CD4-positive, alpha-beta T cell treated with Interleukin-15 for 4 hours (primary cell): ENCODE results near the gene INPP5A.
"Not testable (repeated sequence)": the region's sequence is repeated elsewhere in the genome, so short reads cannot be mapped to it uniquely, and the experiment has no call there.

Experiments used
- DNase-seq: peaks from one replicate; pipeline ENCODE4 v3.0.0-alpha.2; 2020; ENCODE audit warnings: low spot score

The INPP5A gene

DNA sequence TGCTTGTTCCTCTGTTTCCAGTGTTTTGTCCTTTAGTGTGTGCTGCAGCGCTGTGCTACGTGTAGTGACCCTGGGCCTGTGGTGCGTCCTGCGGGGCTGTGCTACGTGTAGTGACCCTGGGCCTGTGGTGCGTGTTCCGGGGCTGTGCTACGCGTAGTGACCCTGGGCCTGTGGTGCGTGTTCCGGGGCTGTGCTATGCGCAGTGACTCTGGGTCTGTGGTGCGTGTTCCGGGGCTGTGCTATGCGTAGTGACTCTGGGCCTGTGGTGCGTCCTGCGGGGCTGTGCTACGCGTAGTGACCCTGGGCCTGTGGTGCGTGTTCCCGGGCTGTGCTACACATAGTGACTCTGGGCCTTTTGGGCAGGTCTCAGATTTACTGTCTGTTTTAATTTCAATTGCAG is 60.1 kb downstream of the INPP5A start:
- DNase-seq, result no peak

DNA sequence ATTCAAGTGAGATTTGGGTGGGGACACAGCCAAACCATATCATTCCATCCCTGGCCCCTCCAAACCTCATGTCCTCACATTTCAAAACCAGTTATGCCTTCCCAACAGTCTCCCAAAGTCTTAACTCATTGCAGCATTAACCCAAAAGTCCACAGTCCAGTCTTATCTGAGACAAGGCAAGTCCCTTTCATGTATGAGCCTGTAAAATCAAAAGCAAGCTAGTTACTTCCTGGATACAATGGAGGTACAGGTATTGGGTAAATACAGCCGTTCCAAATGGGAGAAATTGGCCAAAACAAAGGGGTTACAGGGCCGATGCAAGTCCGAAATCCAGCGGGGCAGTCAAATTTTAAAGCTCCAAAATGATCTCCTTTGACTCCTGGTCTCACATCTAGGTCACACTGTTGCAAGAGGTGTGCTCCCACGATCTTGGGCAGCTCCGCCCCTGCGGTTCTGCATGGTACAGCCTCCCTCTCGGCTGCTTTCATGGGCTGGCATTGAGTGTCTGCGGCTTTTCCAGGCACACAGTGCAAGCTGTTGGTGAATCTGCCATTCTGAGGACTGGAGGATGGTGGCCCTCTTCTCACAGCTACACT is 61.5 kb downstream of the INPP5A start:
- not testable (repeated sequence) for DNase-seq

DNA sequence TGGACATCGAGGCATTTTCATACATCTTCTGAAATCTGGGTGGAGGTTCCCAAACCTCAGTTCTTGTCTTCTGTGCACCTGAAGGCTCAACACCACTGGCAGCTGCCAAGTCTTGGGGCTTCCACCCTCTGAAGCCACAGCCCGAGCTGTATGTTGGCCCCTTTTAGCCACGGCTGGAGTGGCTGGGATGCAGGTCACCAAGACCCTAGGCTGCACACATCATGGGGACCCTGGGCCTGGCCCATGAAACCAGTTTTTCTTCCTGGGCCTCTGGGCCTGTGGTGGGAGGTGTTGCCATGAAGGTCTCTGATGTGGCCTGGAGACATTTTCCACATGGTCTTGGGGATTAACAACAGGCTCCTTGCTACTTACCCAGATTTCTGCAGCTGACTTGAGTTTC is 62.1 kb downstream of the INPP5A start:
- DNase-seq, result no peak

DNA sequence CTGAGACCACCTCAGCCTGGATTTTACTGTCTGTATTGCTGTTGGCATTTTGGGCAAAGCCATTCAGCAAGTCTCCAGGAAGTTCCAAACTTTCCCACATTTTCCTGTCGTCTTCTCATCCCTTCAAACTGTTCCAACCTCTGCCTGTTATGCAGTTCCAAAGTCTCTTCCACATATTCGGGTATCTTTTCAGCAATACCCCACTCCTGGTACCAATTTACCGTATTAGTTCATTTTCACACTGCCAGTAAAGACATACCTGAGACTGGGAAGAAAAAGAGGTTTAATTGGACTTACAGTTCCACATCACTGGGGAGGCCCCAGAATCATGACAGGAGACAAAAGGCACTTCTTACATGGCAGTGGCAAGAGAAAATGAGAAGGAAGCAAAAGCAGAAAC is 62.8 kb downstream of the INPP5A start:
- no peak for DNase-seq

DNA sequence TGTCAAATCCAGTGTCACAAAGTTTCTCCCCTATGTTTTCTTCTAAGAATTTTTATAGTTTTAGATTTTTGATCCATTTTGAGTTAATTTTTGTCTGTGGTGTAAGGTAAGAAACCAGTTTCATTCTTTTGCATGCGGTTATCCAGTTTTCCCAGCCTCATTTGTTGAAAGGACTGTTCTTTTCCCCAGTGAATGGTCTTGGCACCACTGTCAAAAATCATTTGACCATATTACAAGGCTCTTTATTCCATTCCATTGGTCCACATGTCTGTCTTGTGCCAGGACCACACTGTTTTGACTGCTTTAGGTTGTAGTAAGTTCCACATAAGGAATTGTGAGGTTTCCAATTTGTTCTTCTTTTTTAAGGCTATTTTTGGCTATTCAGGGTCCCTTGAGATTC is 64.0 kb downstream of the INPP5A start:
- no peak for DNase-seq

DNA sequence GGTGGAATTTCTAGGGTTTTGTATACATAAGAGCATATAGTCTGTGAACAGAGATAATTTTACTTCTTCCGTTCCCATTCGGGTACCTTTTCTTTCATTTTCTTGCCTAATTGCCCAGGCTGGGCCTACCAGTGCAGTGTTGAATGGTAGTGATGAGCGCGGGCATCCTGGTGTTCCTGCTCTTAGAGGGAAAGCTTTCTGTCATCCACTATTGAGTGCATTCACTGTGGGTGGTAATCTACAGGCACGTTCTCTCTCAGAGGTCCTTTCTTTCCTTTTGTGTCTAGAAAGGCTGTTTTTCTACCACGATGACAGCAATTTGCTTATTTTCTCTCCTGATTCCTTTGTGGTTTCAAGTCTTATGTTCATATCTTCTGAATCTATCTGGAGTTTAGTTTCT is 65.0 kb downstream of the INPP5A start:
- DNase-seq, result no peak

DNA sequence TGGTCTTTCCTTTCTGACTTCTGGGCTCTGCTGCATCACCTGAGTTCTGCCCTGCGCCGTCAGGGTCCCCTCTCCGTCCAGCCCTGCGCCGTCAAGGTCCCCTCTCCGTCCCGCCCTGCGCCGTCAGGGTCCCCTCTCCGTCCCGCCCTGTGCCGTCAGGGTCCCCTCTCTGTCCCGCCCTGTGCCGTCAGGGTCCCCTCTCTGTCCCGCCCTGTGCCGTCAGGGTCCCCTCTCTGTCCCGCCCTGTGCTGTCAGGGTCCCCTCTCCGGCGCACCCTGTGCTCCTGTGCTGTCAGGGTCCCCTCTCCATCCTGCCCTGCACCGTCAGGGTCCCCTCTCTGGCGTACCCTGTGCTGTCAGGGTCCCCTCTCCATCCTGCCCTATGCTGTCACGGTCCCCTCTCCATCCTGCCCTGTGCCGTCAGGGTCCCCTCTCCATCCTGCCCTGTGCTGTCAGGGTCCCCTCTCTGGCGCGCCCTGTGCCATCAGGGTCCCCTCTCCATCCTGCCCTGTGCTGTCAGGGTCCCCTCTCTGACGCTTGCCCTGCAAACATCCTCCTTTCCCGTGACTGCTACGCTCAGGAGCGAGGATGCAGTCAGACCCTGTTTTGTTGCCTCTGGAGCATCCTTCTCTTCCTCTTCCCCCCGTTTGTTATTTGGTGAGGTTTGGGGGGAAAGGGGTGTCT is 66.4 kb downstream of the INPP5A start:
- no peak for DNase-seq

DNA sequence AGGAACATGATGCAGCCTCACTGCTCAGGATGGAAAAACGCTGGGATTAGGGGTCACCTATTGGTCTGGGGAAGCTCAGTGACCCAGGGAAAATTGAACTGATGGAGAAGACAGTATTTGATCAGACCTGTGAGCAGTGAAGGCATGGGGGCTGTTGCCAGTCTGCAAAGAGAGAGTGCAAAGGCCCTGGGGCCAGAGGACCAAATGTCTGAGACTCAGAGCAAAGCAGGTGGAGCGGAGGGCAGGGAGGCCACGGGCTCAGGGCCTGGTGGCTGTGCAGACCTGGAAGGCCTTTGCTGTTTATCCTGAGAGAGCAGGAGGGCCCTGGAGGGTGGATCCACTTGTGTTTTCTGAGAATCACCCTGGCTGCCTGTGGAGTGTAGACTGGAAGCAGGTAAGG is 67.1 kb downstream of the INPP5A start:
- no peak for DNase-seq

DNA sequence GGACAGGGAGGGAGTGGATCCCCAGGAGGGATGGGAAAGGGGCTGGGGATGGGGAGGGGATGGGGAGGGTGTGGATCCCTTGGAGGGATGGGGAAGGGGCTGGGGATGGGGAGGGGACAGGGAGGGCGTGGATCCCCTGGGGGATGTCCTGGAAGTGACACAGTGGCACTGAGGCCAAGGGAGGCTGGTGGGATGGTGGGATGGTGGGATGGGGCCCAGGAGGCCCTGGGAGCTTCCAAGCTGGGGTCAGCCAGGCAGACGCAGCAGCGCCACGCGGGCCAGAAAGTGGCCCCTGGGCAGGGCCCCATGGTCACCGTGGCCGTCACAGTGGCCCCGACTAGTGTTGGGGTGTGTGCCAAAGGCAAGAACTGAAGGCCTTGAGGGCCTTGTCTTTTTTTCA is 67.8 kb downstream of the INPP5A start:
- no peak for DNase-seq

DNA sequence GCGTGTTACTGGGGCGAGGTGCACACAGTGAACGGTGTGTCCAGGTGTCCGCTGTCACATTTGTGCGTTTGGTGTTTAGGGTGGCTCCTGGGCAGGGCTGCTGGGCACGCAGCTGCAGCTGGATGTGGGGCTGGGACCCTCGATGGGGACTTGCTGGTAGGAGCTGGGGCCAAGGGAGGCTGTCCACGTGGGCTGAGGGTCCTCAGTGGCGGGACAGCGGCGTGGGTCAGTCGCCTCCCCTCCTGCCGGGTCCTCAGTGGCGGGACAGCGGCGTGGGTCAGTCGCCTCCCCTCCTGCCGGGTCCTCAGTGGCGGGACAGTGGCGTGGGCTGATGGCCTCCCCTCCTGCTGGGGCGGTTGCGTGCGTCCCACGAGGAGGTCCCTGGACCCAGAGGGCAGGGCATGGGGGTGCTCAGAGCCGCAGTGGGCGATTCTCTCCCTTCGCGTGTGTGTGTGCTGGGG is 68.5 kb downstream of the INPP5A start:
- DNase-seq, result no peak

DNA sequence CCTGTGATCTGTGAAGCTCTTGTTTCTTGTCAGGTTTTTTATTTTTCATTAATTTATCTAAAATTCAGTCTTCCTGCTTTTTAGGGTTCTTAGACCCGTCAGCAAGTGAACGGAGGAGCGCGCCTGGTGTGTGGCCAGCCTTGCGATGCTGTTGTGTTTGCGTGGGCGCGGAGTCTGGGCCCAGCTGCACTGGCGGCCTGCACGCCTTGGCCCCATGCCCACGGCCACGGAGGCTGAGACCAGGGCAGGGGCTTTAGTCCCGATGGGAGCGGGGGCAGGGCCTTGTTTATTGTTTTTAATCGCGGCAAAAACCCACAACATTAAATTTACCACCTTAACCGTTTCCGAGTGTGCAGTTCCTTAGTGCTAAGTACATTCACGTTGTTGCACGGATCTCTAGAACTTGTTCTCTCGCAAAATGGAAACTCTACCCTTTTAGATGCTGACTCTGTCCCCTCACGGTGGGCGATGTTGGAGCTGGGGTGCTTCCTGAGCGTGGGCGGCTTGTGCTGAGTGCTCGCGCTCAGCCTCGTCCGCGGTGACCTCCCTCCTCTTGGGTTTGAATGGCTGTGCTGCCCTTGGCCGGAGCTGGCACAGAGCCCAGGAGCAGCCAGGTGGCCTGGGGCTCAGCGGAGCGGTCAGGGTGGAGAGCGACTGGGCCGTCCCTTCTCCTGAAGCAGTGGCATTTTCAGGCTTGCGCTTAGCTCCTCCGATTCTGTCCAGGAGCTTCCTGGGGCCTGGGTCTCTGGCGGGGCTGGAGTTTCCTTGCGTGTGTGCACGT is 69.1 kb downstream of the INPP5A start:
- no peak for DNase-seq

DNA sequence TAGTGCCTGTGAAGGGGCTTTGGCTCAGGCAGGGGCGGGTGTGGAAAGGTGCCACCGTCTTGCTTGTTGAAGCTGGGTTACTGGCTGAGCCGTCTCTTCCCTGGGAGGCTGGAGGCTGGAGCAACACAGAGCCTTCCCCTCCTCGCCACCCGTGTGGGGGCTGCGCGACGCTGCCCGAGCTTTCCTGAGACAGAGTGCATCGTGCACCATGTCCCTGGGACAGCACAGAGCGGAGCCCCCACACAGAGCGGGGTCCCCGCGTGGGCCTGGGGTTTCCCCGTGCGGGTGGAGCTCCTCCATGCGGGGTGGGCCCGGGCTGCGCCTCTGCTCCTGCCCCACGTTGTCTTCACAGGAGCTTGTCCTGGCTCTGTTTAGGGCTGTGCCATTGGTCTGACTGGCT is 69.9 kb downstream of the INPP5A start:
- no peak for DNase-seq

DNA sequence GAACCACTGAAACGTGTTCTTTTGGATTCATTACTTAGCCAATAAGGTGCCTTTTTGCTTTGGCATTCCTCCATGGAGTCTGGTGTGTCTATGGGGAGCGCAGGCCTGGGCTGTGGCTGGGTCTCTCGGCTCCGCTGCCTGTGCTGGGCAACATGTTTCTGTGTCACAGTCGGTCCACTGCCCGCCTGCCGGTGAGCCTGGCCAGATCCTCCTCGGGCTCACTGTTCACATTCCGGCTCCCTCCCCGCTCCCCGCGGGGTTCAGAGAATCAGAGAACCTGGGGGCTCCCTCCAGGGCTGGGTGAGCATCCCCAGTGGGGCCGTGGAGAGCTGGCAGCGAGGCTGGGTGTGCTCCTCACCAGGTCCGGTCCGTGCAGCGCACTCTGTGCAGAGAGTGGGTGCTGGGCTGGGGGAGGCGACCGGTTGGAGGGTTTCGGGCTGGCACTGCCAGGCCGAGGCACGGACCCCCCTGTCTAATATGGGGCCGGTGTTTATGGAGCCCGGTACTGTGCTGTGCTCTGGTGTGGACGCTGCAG is 70.4 kb downstream of the INPP5A start:
- DNase-seq, result no peak

DNA sequence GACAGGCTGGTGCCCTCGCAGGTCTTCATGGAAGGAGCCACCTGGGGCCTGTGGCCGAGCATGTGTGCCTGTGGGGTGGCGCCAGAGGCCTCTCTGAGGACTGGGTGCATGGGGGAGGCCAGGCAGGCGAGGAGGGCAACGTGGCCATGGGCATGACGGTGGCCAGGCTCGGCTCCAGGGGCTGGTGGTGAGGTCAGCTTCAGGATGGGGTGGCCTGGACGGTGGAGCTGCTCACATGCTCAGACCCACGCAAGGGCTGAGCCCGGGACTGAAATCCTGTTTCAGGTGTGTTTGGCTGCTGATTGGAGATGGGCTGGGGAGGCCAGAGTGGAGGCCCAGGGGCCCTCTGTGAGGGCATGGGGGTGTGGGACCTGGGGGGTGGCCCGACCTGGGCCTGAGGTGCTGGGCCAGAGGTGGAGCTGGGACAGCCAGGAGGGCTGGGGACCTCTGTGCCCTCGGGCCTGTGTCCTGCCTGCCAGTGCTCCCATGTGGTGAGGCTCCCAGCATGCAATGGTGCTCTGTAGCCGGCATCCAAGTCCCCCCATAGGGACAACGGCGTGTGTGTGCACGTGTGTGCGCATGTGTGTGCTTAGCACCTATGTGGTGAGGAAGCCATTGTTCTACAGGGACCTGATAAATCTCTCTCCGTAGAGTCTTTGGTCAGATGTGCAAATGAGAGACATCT is 71.1 kb downstream of the INPP5A start:
- DNase-seq, result no peak

DNA sequence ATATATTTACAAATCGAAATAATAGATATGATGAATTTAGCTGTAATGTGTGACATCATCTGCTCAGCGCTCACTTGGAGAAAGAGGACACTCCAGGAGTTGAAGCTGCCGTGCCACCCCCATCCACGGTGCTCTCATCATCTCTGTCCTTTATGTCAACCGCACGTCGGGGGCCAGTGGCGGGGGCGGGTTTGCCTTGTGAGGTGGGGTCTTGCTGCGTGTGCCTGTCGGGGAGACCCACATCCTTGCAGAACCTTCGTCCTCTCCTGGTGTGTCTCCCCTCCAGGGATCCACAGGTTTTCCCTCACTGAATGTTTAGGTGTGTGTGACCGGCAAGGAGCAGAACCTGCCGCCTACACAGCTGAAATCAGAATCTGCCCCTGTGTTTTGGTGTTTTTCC is 71.6 kb downstream of the INPP5A start:
- DNase-seq, result no peak

DNA sequence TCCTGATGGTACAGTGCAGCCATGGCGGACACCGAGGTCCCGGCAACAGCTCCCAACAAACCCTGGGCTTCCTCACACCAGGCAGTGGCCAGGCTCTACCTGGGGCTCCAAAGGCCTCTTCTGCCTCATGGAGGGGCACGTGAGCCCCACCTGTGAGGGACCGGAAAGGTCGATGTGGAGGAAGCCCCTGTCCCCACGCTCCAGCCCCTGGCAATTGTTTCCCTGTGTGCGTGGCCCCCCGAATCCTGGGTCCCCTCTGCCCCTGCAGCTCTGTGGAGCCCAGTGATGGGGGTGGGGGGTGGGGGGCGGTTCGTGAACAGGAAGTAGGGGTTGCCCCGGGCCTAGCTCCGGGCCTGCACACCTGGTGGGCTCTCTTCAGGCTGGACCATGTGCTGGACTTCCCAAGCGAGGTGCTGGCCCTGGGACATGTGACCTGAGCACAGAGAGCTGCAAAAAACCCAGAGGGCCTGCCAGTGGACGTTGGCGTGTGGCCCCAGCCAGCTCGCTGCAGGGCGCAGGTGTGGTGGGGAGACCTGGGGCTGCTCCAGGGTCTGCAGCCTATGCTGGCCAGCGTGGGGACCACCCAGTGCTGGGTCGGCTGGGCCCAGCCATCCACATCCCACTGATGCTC is 72.6 kb downstream of the INPP5A start:
- DNase-seq, result no peak

DNA sequence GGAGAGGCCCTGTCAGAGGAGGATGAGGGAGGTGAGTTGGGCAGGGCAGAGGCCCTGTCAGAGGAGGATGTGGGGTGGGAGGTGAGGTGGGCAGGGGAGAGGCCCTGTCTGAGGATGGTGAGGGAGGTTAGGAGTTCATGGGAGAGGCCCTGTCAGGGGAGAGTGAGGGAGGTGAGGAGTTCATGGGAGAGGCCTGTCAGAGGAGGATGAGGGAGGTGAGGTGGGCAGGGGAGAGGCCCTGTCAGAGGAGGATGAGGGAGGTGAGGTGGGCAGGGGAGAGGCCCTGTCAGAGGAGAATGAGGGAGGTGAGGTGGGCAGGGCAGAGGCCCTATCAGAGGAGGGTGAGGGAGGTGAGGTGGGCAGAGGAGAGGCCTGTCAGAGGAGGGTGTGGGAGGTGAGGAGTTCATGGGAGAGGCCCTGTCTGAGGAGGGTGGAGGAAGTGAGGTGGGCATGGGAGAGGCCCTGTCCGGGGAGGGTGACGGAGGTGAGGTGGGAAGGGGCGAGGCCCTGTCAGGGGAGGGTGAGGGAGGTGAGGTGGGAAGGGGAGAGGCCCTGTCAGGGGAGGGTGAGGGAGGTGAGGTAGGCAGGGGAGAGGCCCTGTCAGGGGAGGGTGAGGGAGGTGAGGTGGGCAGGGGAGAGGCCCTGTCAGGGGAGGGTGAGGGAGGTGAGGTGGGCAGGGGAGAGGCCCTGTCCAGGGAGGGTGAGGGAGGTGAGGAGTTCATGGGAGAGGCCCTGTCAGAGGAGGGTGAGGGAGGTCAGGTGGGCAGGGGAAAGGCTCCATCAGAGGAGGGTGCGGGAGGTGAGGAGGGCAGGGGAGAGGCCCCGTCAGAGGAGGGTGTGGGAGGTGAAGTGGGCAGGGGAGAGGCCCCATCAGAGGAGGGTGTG is 73.7 kb downstream of the INPP5A start:
- DNase-seq, result no peak

DNA sequence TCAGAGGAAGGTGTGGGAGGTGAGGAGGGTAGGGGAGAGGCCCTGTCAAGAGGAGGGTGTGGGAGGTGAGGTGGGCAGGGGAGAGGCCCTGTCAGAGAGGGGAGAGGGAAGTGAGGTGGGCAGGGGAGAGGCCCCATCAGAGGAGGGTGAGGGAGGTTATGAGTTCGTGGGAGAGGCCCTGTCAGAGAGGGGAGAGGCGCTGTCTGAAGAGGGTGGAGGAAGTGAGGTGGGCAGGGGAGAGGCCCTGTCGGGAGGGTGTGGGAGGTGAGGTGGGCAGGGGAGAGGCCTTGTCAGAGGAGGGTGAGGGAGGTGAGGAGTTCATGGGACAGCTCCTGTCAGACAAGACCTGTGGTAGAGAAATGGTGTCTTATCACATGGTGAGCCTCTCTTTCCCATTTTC is 74.4 kb downstream of the INPP5A start:
- no peak for DNase-seq

DNA sequence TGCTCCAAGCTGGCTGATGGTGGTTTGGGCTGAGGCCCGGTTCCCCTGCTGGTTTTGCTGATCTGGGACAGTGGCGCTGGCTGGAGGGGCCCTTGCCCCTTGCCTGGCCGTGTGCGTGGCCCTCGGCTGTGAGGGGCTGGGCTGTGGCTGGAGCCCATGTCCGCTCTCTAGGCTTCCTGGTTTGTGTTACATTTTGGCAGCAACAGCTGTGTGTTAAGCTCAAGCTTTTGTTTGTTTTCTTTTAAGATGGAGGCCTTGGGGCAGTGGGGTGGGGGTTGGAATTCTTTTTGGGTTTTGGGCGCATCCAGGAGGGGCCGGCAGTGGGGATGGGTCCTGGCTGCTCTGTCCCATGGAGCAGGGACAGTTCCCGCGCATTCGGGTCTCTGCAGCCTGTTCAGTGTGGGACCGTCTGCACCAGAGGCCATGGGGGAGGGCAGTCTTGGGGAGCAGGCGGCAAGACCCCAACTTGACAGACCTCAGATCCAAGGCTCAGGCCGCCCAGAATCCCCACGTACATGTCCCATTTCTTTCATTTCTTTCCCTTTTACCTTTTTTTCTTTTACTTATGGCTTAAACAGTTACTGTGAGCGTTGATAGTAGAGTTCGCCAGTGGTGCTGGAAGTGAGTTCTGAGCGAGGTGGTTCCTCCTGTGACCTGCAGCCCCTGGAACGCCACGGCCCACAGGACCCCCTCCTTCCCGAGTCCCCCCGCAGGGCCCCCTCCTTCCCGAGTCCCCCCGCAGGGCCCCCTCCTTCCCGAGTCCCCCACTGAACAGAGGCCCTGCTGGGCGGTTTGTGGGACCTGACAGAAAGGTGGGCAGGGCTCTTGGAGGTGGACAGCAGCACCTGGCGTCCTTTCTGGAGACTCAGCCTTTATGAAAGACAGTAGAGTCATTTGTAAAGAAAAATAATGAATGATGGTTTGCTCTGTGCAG is 75.3 kb downstream of the INPP5A start:
- DNase-seq, result no peak
